HT-29 (cell line): ENCODE results near the gene TMEM126A. TPM values are rescaled to one million over a fixed set of nuclear protein-coding genes. Genes with fewer than 3 reads are reported as not detected.

Experiments used
- DNase-seq: peaks from one replicate; pipeline ENCODE4 v3.0.0-alpha.2; 2015; ENCODE audit warnings: low spot score
- total RNA-seq: library from RNA; depleted of rRNA; stranded (reverse); fragments of >200 nt; shearing (Covaris generic); gene quantifications from 2 replicates; pipeline ENCODE4 v1.2.3, GENCODE V29; 2014; rRNA removed

TMEM126A gene
- total RNA-seq, 1 experiment from 2014 or later: 24.1 TPM

- DNase-seq: no peak
Measured at GRCh38 chr11:85695546-85695945, 47.8 kb downstream of the TMEM126A start.

GRCh38 chr11:85697747-85698146 lies 50.0 kb downstream of the TMEM126A start:
- DNase-seq: no peak

GRCh38 chr11:85698195-85698594 lies 50.4 kb downstream of the TMEM126A start:
- no peak for DNase-seq

GRCh38 chr11:85699957-85700741 lies 52.4 kb downstream of the TMEM126A start:
- DNase-seq: no peak

- no peak for DNase-seq
Measured at GRCh38 chr11:85704967-85705366, 57.2 kb downstream of the TMEM126A start.

- no peak for DNase-seq
Measured at GRCh38 chr11:85705800-85706199, 58.0 kb downstream of the TMEM126A start.

Other genes starting within 250 kb of the TMEM126A start
- 0.37 and 0.86 TPM in 2 replicates for gene DLG2, start 20.6 kb upstream of the TMEM126A start, total RNA-seq
- gene TMEM126B, start 19.4 kb upstream of the TMEM126A start, total RNA-seq: 54.0 and 57.9 TPM in 2 replicates
- gene CREBZF, start 17.2 kb downstream of the TMEM126A start, total RNA-seq: 108 and 124 TPM in 2 replicates
- gene CCDC89, start 38.2 kb downstream of the TMEM126A start, total RNA-seq: 0.13 TPM in 1 of 2 replicates, not detected in the other
- 16.6 and 18.7 TPM in 2 replicates for gene SYTL2, start 163.2 kb downstream of the TMEM126A start, total RNA-seq
- not detected in 2 replicates for gene CCDC83, start 207.4 kb downstream of the TMEM126A start, total RNA-seq